H9 (cell line): ENCODE data around the gene RAP1GAP. TPM values are rescaled to one million over a fixed set of nuclear protein-coding genes. Genes with fewer than 3 reads are reported as not detected.

Experiments used
- DNase-seq: peaks from one replicate; pipeline ENCODE4 v3.0.0-alpha.2; 2017
- H2AFZ ChIP-seq: one replicate; pipeline ENCODE4 v1.6.1; 2013; ENCODE audit warnings: mild to moderate bottlenecking, low read length, control low read depth, moderate library complexity
- H2AK5ac ChIP-seq: 2 replicates; pipeline ENCODE4 v1.6.1; 2013; ENCODE audit warnings: low read length, control low read depth, mixed read lengths; ENCODE audit not compliant: insufficient read length
- H2BK120ac ChIP-seq: one replicate; pipeline ENCODE4 v1.6.1; 2013; ENCODE audit warnings: low read depth, mild to moderate bottlenecking, low read length, control low read depth, inconsistent platforms; ENCODE audit not compliant: poor library complexity, severe bottlenecking
- H2BK12ac ChIP-seq: 2 replicates; pipeline ENCODE4 v1.6.1; 2013; ENCODE audit warnings: low read length, control low read depth, mixed read lengths, low read depth; ENCODE audit not compliant: insufficient read length
- H2BK15ac ChIP-seq: 2 replicates; pipeline ENCODE4 v1.6.1; 2013; ENCODE audit warnings: low read depth, low read length, control low read depth
- H2BK20ac ChIP-seq: one replicate; pipeline ENCODE4 v1.6.1; 2013; ENCODE audit warnings: low read depth, mild to moderate bottlenecking, low read length, control low read depth, inconsistent platforms; ENCODE audit not compliant: poor library complexity, severe bottlenecking
- H2BK5ac ChIP-seq: 2 replicates; pipeline ENCODE4 v1.6.1; 2013; ENCODE audit warnings: low read length, control low read depth, mixed read lengths; ENCODE audit not compliant: insufficient read length
- H3K14ac ChIP-seq: 2 replicates; pipeline ENCODE4 v1.6.1; 2013; ENCODE audit warnings: low read length, control low read depth; ENCODE audit not compliant: insufficient read depth
- H3K18ac ChIP-seq: 2 replicates; pipeline ENCODE4 v1.6.1; 2013; ENCODE audit warnings: low read depth, mild to moderate bottlenecking, mixed read lengths, low read length, control low read depth; ENCODE audit not compliant: insufficient read length
- H3K23ac ChIP-seq: 2 replicates; pipeline ENCODE4 v1.6.1; 2013; ENCODE audit warnings: low read length, control low read depth, mixed read lengths, low read depth; ENCODE audit not compliant: insufficient read length
- H3K23me2 ChIP-seq: 2 replicates; pipeline ENCODE4 v1.6.1; 2013; ENCODE audit warnings: low read depth, mild to moderate bottlenecking, mixed read lengths, low read length, control low read depth; ENCODE audit not compliant: insufficient read length, poor library complexity, severe bottlenecking
- H3K27ac ChIP-seq: 2 replicates; pipeline ENCODE4 v1.5.1; 2013; ENCODE audit warnings: low read length, control low read depth, mixed read lengths, low read depth; ENCODE audit not compliant: insufficient read length
- H3K27me3 ChIP-seq: 2 replicates; pipeline ENCODE4 v1.6.1; 2013; ENCODE audit warnings: low read length, control low read depth, inconsistent platforms; ENCODE audit not compliant: insufficient read depth
- H3K4ac ChIP-seq: 2 replicates; pipeline ENCODE4 v1.6.1; 2013; ENCODE audit warnings: low read depth, mild to moderate bottlenecking, control low read depth, inconsistent platforms, low read length, moderate library complexity
- H3K4me1 ChIP-seq: 2 replicates; pipeline ENCODE4 v1.6.1; 2013; ENCODE audit warnings: low read length, control low read depth, inconsistent platforms; ENCODE audit not compliant: insufficient read depth
- H3K4me2 ChIP-seq: 2 replicates; pipeline ENCODE4 v1.6.1; 2013; ENCODE audit warnings: low read length, control low read depth, mixed read lengths; ENCODE audit not compliant: insufficient read length, insufficient read depth
- H3K56ac ChIP-seq: 2 replicates; pipeline ENCODE4 v1.6.1; 2013; ENCODE audit warnings: low read depth, mild to moderate bottlenecking, mixed read lengths, low read length, control low read depth; ENCODE audit not compliant: insufficient read length
- H3K79me1 ChIP-seq: 2 replicates; pipeline ENCODE4 v1.6.1; 2013; ENCODE audit warnings: low read depth, mild to moderate bottlenecking, moderate library complexity, low read length, control low read depth, inconsistent platforms; ENCODE audit not compliant: insufficient read depth, poor library complexity, severe bottlenecking
- H3K79me2 ChIP-seq: 2 replicates; pipeline ENCODE4 v1.6.1; 2013; ENCODE audit warnings: low read length, control low read depth, inconsistent platforms; ENCODE audit not compliant: insufficient read depth
- H3K9ac ChIP-seq: 2 replicates; pipeline ENCODE4 v1.6.1; 2013; ENCODE audit warnings: low read length, control low read depth, mixed read lengths; ENCODE audit not compliant: insufficient read length; ENCODE audit errors: extremely low read depth
- H3K9me3 ChIP-seq: one replicate; pipeline ENCODE4 v1.6.1; 2013; ENCODE audit warnings: low read depth, low read length, inconsistent platforms; ENCODE audit not compliant: control insufficient read depth
- H3T11ph ChIP-seq: one replicate; pipeline ENCODE4 v1.6.1; 2013; ENCODE audit warnings: mild to moderate bottlenecking, low read length, control low read depth, inconsistent platforms
- H4K20me1 ChIP-seq: one replicate; pipeline ENCODE4 v1.6.1; 2013; ENCODE audit not compliant: control insufficient read depth, insufficient read length, insufficient read depth
- H4K5ac ChIP-seq: 2 replicates; pipeline ENCODE4 v1.6.1; 2013; ENCODE audit warnings: low read depth, mild to moderate bottlenecking, mixed read lengths, low read length, control low read depth; ENCODE audit not compliant: insufficient read length
- H4K8ac ChIP-seq: replicated peaks from 2 replicates; pipeline ENCODE4 v1.6.1; 2013; ENCODE audit warnings: low read length, control low read depth, mixed read lengths, low read depth; ENCODE audit not compliant: insufficient read length
- H4K91ac ChIP-seq: 2 replicates; pipeline ENCODE4 v1.6.1; 2013; ENCODE audit warnings: low read depth, mild to moderate bottlenecking, moderate library complexity, mixed read lengths, low read length, control low read depth; ENCODE audit not compliant: insufficient read length
- H3K27ac Mint-ChIP-seq, 3 experiments: 2 replicates in 2 of 3; 3 replicates in 1 of 3; pipeline ENCODE4 v1.8.0; 2020 to 2021; ENCODE audit warnings: mixed read lengths in 3 of 3, mild to moderate bottlenecking in 1 of 3, moderate library complexity in 1 of 3
- H3K27me3 Mint-ChIP-seq: 2 replicates; pipeline ENCODE4 v1.8.0; 2021; ENCODE audit warnings: low read depth, mild to moderate bottlenecking, moderate library complexity, mixed read lengths
- H3K36me3 Mint-ChIP-seq, 3 experiments: 2 replicates in 2 of 3; 3 replicates in 1 of 3; pipeline ENCODE4 v1.8.0; 2020 to 2021; ENCODE audit warnings: low read depth in 3 of 3, mixed read lengths in 3 of 3; ENCODE audit not compliant: insufficient read depth in 1 of 3
- H3K4me1 Mint-ChIP-seq, 2 experiments: 2 replicates each; pipeline ENCODE4 v1.8.0; 2020; ENCODE audit warnings: mixed read lengths in 2 of 2
- H3K4me3 Mint-ChIP-seq, 2 experiments: 2 replicates in 1 of 2; 3 replicates in 1 of 2; pipeline ENCODE4 v1.8.0; 2020 to 2021; ENCODE audit warnings: mild to moderate bottlenecking in 2 of 2, mixed read lengths in 2 of 2, moderate library complexity in 1 of 2
- H3K9me3 Mint-ChIP-seq, 2 experiments: 2 replicates in 1 of 2; 3 replicates in 1 of 2; pipeline ENCODE4 v1.8.0; 2020; ENCODE audit warnings: mild to moderate bottlenecking in 2 of 2, mixed read lengths in 2 of 2, moderate library complexity in 1 of 2
- WGBS: extraction: QIAGEN DNeasy Blood & Tissue Kit; methylation state at CpG from one replicate; pipeline ENCODE4 v1.1.7; 2013; ENCODE audit warnings: missing lambda C conversion rate, low lambda C conversion rate, mixed read lengths; ENCODE audit not compliant: insufficient read length; ENCODE audit errors: extremely low coverage; 5-methylcytosine and 5-hydroxymethylcytosine counted together
- total RNA-seq: library from RNA; stranded (reverse); gene quantifications from 2 replicates; pipeline ENCODE4 v1.2.1, GENCODE V29; 2021
- TF ChIP-seq, protein P1 (sequence below): fragments of 200-600 bp; sonication (generic); conservative IDR thresholded peaks from 3 replicates; pipeline ENCODE4 v1.8.0; 2021; ENCODE audit warnings: antibody characterized with exemption, mild to moderate bottlenecking

Gene RAP1GAP
- total RNA-seq, 1 experiment from 2014 or later, result 7.9 TPM

DNA sequence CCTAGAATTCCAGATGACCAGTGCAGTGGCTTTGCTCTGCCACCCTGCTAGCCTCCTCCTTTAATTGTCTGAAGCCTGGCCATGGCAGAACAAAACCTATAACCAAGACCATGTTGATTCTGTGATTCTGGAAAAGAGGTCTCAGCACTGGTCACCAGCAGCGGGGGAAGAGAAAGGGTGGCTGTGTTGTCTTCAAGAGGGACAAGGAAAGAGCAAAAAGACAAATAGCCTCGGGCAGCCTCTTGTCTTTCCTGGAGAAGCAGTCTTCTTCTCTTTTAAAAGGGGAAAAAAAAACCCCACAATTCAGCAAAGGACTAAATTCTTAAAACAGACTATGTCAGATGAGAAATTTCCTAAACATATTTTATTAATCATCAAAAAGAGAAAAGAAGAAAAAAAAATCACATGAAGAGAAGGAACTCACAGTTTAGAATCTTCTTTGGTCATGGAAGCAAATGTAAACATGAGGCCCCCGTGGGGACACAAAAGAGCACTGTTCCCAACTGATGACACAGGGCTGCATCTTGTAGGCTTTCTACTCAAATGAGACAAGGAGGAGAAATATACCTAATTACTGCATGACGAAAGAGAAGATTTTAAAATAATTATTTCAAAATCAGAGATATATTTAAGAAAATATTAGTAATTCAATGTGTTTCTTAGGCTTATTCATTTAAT lies 36.3 kb upstream of the RAP1GAP start:
- no peaks in the 10 kb centered on the region for H3K9me3 ChIP-seq
- no peaks in the 10 kb centered on the region for H3K27me3 Mint-ChIP-seq
- no peak overlapping the region for H2BK120ac ChIP-seq
- no peaks in the 10 kb centered on the region for H3K79me2 ChIP-seq
- no peak overlapping the region for H3K56ac ChIP-seq
- no peak overlapping the region for H3K18ac ChIP-seq
- no peak overlapping the region for H2AK5ac ChIP-seq
- DNase-seq, result no peak
- no peak overlapping the region for H3K4ac ChIP-seq
- H4K20me1 ChIP-seq, result no peaks in the 10 kb centered on the region
- no peak overlapping the region for H2BK15ac ChIP-seq
- no peak overlapping the region for H3K27ac ChIP-seq
- H4K8ac ChIP-seq, result no peak overlapping the region
- no peaks in the 10 kb centered on the region for H3K79me1 ChIP-seq
- peaks cover 18 to 25% of the 10 kb centered on the region in 2 experiments for H3K4me1 Mint-ChIP-seq
- peaks cover 2% of the 10 kb centered on the region for H3K4me1 ChIP-seq
- H3K27me3 ChIP-seq, result no peaks in the 10 kb centered on the region
- H2AFZ ChIP-seq, result no peak overlapping the region
- no peak overlapping the region for H4K5ac ChIP-seq
- TF ChIP-seq, protein P1, sequence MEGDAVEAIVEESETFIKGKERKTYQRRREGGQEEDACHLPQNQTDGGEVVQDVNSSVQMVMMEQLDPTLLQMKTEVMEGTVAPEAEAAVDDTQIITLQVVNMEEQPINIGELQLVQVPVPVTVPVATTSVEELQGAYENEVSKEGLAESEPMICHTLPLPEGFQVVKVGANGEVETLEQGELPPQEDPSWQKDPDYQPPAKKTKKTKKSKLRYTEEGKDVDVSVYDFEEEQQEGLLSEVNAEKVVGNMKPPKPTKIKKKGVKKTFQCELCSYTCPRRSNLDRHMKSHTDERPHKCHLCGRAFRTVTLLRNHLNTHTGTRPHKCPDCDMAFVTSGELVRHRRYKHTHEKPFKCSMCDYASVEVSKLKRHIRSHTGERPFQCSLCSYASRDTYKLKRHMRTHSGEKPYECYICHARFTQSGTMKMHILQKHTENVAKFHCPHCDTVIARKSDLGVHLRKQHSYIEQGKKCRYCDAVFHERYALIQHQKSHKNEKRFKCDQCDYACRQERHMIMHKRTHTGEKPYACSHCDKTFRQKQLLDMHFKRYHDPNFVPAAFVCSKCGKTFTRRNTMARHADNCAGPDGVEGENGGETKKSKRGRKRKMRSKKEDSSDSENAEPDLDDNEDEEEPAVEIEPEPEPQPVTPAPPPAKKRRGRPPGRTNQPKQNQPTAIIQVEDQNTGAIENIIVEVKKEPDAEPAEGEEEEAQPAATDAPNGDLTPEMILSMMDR, result no peak
- peak overlapping the region in 2 of 3 experiments; percentile 3 to 79; a peak in 2 of 7 replicates for H3K27ac Mint-ChIP-seq
- H2BK5ac ChIP-seq, result no peak overlapping the region
- no peak overlapping the region for H3K14ac ChIP-seq
- H3K4me2 ChIP-seq, result no peak overlapping the region
- no peaks in the 10 kb centered on the region for H3K23me2 ChIP-seq
- no peak overlapping the region for H3K9ac ChIP-seq
- no peaks in the 10 kb centered on the region for H3K9me3 Mint-ChIP-seq
- no peak overlapping the region for H3K23ac ChIP-seq
- H3T11ph ChIP-seq, result no peak overlapping the region
- H3K4me3 Mint-ChIP-seq, result no peak overlapping the region
- no CpG with 5 or more reads among the region's 4 CpGs for WGBS
- no peak overlapping the region for H2BK12ac ChIP-seq
- H3K36me3 Mint-ChIP-seq, result peaks cover 19 to 49% (median 44%) of the 10 kb centered on the region in 3 experiments; a peak in 6 of 7 replicates
- H4K91ac ChIP-seq, result no peak overlapping the region
- no peak overlapping the region for H2BK20ac ChIP-seq
